ENCODE data around the gene TMX2. TPM values are rescaled to one million over a fixed set of nuclear protein-coding genes. Genes with fewer than 3 reads are reported as not detected.
"Not testable (repeated sequence)": the region's sequence is repeated elsewhere in the genome, so short reads cannot be mapped to it uniquely, and the experiment has no call there.

The TMX2 gene
- total RNA-seq, 1 donor from 2014 or later = 82.7 TPM

DNA sequence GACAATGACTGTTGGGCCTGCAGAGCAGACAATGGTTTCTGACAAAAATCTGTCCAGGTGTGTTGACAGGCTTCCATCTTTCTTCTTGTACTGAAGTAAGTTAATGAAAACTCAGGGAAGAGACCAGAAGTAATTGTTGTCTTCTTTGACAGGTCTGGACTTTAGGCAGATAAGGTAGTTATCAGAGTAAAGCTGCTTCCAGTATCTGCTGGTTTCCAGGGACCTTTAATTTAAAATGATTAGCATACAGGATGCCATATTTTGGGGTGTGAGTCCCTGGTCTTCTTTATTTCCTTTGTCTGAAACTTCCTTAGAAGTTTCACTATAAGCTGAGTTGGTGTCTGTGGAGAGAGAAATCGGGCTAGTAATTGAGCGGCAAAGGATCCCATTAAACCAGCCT is 1.4 kb downstream of the TMX2 start:
- peaks cover 17% of the 10 kb centered on the region for H3K36me3 Mint-ChIP-seq (ENCODE audit: insufficient read depth)
- peak overlapping the region; percentile 98 for H3K4me3 Mint-ChIP-seq (ENCODE audit: low read depth)
- H3K4me1 Mint-ChIP-seq (ENCODE audit: low read depth) = peaks cover 23% of the 10 kb centered on the region
- TF ChIP-seq, protein P1, sequence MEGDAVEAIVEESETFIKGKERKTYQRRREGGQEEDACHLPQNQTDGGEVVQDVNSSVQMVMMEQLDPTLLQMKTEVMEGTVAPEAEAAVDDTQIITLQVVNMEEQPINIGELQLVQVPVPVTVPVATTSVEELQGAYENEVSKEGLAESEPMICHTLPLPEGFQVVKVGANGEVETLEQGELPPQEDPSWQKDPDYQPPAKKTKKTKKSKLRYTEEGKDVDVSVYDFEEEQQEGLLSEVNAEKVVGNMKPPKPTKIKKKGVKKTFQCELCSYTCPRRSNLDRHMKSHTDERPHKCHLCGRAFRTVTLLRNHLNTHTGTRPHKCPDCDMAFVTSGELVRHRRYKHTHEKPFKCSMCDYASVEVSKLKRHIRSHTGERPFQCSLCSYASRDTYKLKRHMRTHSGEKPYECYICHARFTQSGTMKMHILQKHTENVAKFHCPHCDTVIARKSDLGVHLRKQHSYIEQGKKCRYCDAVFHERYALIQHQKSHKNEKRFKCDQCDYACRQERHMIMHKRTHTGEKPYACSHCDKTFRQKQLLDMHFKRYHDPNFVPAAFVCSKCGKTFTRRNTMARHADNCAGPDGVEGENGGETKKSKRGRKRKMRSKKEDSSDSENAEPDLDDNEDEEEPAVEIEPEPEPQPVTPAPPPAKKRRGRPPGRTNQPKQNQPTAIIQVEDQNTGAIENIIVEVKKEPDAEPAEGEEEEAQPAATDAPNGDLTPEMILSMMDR (IDR thresholded peaks at IDR 0.05; ENCODE audit: unreplicated experiment) = no peak
- no peaks in the 10 kb centered on the region for H3K27me3 Mint-ChIP-seq
- DNase-seq (ENCODE audit: low spot score, unreplicated experiment) = no peak
- H3K27ac Mint-ChIP-seq = peak overlapping the region; percentile 40
- H3K9me3 Mint-ChIP-seq (ENCODE audit: low read depth) = no peaks in the 10 kb centered on the region

DNA sequence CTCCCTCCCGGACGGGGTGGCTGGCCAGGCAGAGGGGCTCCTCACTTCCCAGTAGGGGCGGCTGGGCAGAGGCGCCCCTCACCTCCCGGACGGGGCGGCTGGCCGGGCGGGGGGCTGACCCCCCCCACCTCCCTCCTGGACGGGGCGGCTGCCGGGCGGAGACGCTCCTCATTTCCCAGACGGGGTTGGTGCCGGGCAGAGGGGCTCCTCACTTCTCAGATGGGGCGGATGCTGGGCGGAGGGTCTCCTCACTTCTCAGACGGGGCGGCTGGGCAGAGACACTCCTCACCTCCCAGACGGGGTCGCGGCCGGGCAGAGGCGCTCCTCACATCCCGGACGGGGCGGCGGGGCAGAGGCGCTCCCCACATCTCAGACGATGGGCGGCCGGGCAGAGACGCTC is 4.3 kb downstream of the TMX2 start:
- peaks cover 14% of the 10 kb centered on the region for H3K36me3 Mint-ChIP-seq (ENCODE audit: insufficient read depth)
- DNase-seq (ENCODE audit: low spot score, unreplicated experiment) = not testable (repeated sequence)

DNA sequence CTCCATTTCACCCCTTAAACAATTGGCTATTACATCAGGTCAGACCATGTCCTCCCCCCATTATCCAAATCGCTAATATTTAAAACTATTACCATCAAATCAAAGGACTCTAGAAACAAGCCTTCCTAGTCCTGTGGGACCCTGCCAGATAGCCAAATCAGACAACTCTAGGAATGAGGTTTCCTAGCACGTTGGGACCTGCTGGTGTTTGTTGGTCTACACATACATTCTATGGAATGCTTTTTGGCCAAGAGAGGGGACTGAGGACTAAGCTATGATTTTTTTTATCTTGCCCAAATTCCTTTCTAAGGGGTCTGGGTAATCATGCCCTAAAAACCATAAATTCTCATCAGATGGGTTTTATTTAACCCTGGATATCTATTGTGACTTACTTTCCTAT is 14.8 kb downstream of the TMX2 start:
- Mint-ChIP-seq H3K27me3 (no peaks in the 10 kb centered on the region), H3K27ac (peak overlapping the region; percentile 88)
- DNase-seq (ENCODE audit: low spot score, unreplicated experiment) = no peak

More for the DNA sequence above, 4.3 kb downstream of the TMX2 start:
- H3K4me3 Mint-ChIP-seq (ENCODE audit: low read depth); H3K27ac Mint-ChIP-seq; H3K9me3 Mint-ChIP-seq (ENCODE audit: low read depth); H3K27me3 Mint-ChIP-seq: not testable (repeated sequence)
- H3K4me1 Mint-ChIP-seq (ENCODE audit: low read depth) = peaks cover 14% of the 10 kb centered on the region

DNA sequence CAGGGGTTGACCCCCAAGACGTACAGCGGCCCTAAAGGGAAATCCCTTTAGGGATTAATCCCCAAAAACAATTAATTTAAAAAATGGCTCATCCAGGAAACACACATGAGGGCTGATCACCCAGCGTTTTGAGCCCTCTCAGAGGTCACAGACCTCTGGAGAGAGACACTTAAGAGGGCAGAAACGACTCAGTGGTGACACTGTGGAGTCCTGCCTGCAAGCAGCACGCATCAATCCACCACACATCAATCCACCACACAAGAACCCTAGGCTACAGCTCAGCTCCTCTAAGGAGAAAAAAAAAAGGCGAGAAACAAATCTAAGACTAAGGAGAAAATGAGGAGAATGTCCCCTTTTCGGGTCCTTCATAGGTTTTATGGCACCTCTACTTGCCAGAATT is 16.4 kb downstream of the TMX2 start:
- Mint-ChIP-seq H3K4me3 (ENCODE audit: low read depth) (no peak overlapping the region), H3K36me3 (ENCODE audit: insufficient read depth) (peaks cover 4% of the 10 kb centered on the region), H3K4me1 (ENCODE audit: low read depth) (no peaks in the 10 kb centered on the region), H3K27ac (peak overlapping the region; percentile 71), H3K9me3 (ENCODE audit: low read depth) (no peaks in the 10 kb centered on the region), H3K27me3 (no peaks in the 10 kb centered on the region)
- DNase-seq (ENCODE audit: low spot score, unreplicated experiment) = no peak
- TF ChIP-seq, protein P1 (IDR thresholded peaks at IDR 0.05; ENCODE audit: unreplicated experiment) = no peak

More for the DNA sequence above, 14.8 kb downstream of the TMX2 start:
- TF ChIP-seq, protein P1 (IDR thresholded peaks at IDR 0.05; ENCODE audit: unreplicated experiment) = no peak
- Mint-ChIP-seq H3K4me3 (ENCODE audit: low read depth) (no peak overlapping the region), H3K4me1 (ENCODE audit: low read depth) (no peaks in the 10 kb centered on the region), H3K9me3 (ENCODE audit: low read depth) (no peaks in the 10 kb centered on the region), H3K36me3 (ENCODE audit: insufficient read depth) (peaks cover 4% of the 10 kb centered on the region)

DNA sequence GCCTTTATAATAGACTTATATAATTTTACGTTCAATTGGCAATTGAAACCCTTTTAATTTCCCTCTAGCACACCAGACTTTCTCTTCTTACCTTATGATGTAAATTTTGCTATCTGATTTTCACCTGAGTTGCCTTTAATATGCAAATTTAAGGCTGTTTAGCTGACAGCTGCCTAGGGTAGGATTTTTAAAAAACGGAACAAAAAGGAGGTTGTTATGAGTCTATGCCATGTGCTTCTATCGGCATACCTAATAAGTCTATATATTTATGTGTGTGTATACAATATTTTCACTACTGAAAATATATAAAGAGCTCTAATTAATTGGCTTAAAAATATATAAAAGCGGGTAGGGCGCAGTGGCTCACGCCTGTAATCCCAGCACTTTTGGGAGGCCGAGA is 17.1 kb downstream of the TMX2 start:
- no peak for DNase-seq (ENCODE audit: low spot score, unreplicated experiment)
- Mint-ChIP-seq H3K27me3 (no peaks in the 10 kb centered on the region), H3K9me3 (ENCODE audit: low read depth) (no peaks in the 10 kb centered on the region), H3K4me3 (ENCODE audit: low read depth) (no peak overlapping the region), H3K27ac (no peak overlapping the region), H3K36me3 (ENCODE audit: insufficient read depth) (peaks cover 4% of the 10 kb centered on the region), H3K4me1 (ENCODE audit: low read depth) (no peaks in the 10 kb centered on the region)
- TF ChIP-seq, protein P1 (IDR thresholded peaks at IDR 0.05; ENCODE audit: unreplicated experiment) = no peak

DNA sequence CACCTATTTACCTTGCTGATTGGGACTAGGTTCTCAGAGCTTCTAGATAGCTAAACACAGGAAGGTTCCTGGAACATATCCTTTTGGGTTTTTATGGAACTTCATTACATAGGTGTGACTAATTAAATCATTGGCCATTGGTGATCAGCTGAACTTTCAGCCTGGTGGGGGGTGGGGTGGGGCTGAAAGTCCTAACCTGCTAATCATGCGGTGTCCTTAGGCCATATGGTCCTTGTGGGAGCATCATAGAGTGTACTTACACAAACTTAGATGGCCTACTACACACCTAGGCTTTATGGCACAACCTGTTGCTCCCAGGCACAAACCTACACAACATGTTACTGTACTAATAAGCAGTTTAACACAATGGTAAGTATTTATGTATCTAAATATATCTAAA is 20.3 kb downstream of the TMX2 start:
- no peak overlapping the region for H3K27ac Mint-ChIP-seq
- H3K9me3 Mint-ChIP-seq (ENCODE audit: low read depth) = no peaks in the 10 kb centered on the region
- no peak overlapping the region for H3K4me3 Mint-ChIP-seq (ENCODE audit: low read depth)
- peaks cover 16% of the 10 kb centered on the region for H3K4me1 Mint-ChIP-seq (ENCODE audit: low read depth)
- peaks cover 9% of the 10 kb centered on the region for H3K36me3 Mint-ChIP-seq (ENCODE audit: insufficient read depth)
- DNase-seq (ENCODE audit: low spot score, unreplicated experiment) = no peak
- no peaks in the 10 kb centered on the region for H3K27me3 Mint-ChIP-seq
- TF ChIP-seq, protein P1 (IDR thresholded peaks at IDR 0.05; ENCODE audit: unreplicated experiment) = no peak
